Fibroblast of lung (primary cell): ENCODE measurements around the gene EIF4EBP2.

Experiments used
- CTCF ChIP-seq, 2 donors: IDR thresholded peaks in 1 of 2; conservative IDR thresholded peaks in 1 of 2; 1 replicate in 1 of 2; 2 replicates in 1 of 2; pipeline ENCODE4 v1.5.1; 2011 to 2012; ENCODE audit warnings: low read length in 2 of 2, control low read depth in 1 of 2, inconsistent platforms in 1 of 2, low read depth in 1 of 2, mild to moderate bottlenecking in 1 of 2
- EZH2 ChIP-seq: IDR thresholded peaks from 2 replicates; pipeline ENCODE4 v1.5.1; 2012; ENCODE audit warnings: low read length, control low read depth, mild to moderate bottlenecking; ENCODE audit errors: missing control alignments

GRCh38 chr10:70362328-70362727, 41.6 kb upstream of the EIF4EBP2 start:
- TF ChIP-seq CTCF (conservative IDR thresholded peaks at IDR 0.05 in 1 of 2, IDR thresholded peaks at IDR 0.05 in 1 of 2; ENCODE audit: low read depth in 1 of 2, low read length in 2 of 2) (no peak), EZH2 (no peak)
